Mesenteric fat pad (tissue), 1 donor: ENCODE measurements around the gene GPR141. TPM values are rescaled to one million over a fixed set of nuclear protein-coding genes. Genes with fewer than 3 reads are reported as not detected.

ENCODE experiments used
- DNase-seq: peaks from one replicate; pipeline ENCODE4 v3.0.0-alpha.2; 2020; ENCODE audit warnings: low spot score
- total RNA-seq: library from RNA; stranded (reverse); fragmentation: NEBNext Ultra II Directional; extraction: Animal tissue kit (Norgen Biotek cat#: 25700); gene quantifications from one replicate; pipeline ENCODE4 v1.2.1, GENCODE V29; 2021
- donor health status: DM: yes; HTN: yes; CAD: no.

GPR141 gene
- total RNA-seq, 1 donor from 2014 or later = 0.77 TPM

- no peak for DNase-seq
Observed at GRCh38 chr7:37775921-37776320, 92.4 kb downstream of the GPR141 start.

- DNase-seq = no peak
Observed at GRCh38 chr7:37781156-37781555, 97.6 kb downstream of the GPR141 start.

- DNase-seq = no peak
Observed at GRCh38 chr7:37782166-37782565, 98.6 kb downstream of the GPR141 start.

GRCh38 chr7:37784015-37784414 lies 100.4 kb downstream of the GPR141 start:
- DNase-seq = no peak

- no peak for DNase-seq
Observed at GRCh38 chr7:37786741-37787569, 103.4 kb downstream of the GPR141 start.

Other genes with a start within 250 kb of the GPR141 start
- gene ELMO1, start 234.9 kb upstream of the GPR141 start, total RNA-seq = 48.9 TPM
- gene NME8, start 164.8 kb downstream of the GPR141 start, total RNA-seq = 0.45 TPM
- 64.3 TPM for gene SFRP4, start 233.1 kb downstream of the GPR141 start, total RNA-seq
- 46.3 TPM for gene EPDR1, start 236.9 kb downstream of the GPR141 start, total RNA-seq